Amniotic stem cell (primary cell): ENCODE measurements around the gene BNC1.
"Not testable (repeated sequence)": the region's sequence is repeated elsewhere in the genome, so short reads cannot be mapped to it uniquely, and the experiment has no call there.

Source experiments
- DNase-seq: peaks from one replicate; lab custom pipeline; 2025; lab: John Stamatoyannopoulos, UW

The BNC1 gene

GRCh38 chr15:83293201-83293600 lies 8.7 kb upstream of the BNC1 start:
- no peak for DNase-seq

DNA sequence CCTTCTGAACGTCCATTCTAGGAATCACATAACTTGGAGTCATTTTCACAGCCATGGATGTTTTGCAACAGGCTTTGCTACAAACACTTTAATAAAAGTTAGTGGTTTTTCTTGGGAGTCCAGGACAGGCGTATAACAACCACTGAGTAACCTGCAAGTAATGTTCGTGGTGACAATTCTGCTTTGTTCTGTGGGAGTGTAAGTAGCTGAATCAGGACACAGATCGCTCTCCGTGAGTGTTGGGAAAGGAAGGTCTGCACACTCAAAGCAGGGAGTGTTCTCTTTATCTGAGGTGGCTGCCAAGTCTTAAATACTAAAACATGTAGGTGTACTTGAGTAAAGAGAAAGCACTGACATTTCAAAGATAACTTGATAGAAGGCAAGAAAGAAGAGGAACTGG lies 7.9 kb upstream of the BNC1 start:
- no peak for DNase-seq

GRCh38 chr15:83290236-83290635 lies 5.8 kb upstream of the BNC1 start:
- DNase-seq = no peak

GRCh38 chr15:83289160-83289559 lies 4.7 kb upstream of the BNC1 start:
- no peak for DNase-seq

GRCh38 chr15:83288381-83288801 lies 3.9 kb upstream of the BNC1 start:
- DNase-seq = no peak

GRCh38 chr15:83287541-83288027 lies 3.1 kb upstream of the BNC1 start:
- peak; percentile 85 for DNase-seq

DNA sequence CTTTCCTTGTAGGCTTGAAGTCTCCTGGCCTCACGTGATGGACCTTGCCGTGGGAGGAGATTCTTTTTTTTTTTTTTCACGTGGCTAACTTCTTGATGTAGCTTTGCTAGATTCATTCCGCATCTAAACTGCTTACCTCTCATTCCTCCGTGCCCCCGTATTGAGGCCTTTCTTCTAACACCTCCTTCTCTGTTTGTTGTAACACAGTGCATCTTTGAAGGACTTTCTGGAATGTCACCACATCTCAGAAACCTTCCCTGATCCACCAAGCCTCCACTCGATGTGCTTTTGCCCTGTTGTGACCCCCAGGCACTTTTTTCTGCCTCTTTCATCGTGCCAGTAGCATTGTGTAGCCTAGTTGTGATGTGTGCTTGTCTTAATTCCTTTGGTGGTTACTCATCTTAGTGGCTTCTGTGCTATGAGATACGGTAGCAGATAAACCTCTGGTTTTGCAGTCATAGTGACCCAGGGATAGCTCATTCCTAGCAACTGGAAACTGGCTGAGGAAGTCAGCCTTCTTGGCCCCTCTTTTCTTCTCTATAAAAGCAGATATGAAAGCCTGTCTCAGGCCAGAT lies 1.6 kb upstream of the BNC1 start:
- DNase-seq = no peak

- DNase-seq = no peak
Observed at GRCh38 chr15:83285284-83285978, 967 bp upstream of the BNC1 start.

GRCh38 chr15:83283813-83284558 lies 478 bp downstream of the BNC1 start:
- no peak for DNase-seq

GRCh38 chr15:83283138-83283812 lies 1.2 kb downstream of the BNC1 start:
- no peak for DNase-seq

DNA sequence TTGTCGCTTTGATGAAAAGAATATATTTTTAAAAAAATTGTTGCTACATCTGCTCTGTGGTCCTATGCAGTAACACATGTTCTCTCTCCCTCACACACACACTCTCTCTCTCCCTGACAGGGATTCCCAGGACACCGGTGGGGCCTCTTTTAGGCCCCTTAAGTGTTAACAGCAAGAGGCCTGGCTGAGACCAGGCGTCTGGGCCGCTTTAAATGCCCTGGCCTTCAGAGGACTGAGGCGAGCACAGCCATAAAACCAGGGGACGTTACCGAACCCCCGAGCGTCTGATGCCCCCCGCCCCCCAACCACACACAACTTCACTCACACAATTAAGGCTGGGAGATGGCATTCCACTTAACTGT lies 1.7 kb downstream of the BNC1 start:
- no peak for DNase-seq

DNA sequence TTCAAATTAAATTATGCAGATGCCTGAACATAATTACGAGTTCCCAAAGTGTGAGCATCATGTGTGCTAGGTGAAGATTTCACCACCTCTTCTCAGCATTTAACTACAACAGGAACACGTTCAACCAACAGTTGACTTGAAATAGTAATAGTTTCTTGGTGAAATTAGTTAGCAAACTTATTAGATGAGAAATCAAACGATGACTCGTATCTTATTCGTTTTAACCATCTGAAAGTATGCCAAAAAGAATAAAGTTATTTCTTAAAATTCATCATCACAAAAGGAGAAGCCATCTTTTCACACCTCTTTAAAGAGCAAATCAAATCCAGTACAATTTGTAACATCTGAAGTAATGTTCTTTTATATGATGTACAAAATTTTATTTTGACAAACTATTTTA lies 2.3 kb downstream of the BNC1 start:
- no peak for DNase-seq

GRCh38 chr15:83278191-83278590 lies 6.3 kb downstream of the BNC1 start:
- DNase-seq = no peak

DNA sequence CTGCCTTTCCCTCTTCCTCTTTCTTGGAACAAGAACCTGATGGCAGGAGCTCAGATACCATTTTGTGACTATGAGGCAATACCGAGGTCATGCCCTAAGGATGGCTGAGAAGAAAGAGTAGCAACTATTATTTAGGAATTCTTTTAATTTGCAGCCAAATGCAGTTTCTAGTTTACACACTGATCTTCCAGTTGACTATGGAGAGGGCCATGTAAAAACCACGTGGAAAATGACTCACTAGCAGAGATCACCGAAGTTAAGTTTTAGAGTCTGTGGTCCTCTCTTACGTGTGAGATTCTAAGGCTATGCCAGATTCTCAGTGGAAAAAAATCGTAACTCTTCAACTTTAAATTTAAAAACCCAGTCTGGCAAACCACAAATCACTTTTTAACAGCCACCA lies 7.8 kb downstream of the BNC1 start:
- no peak for DNase-seq

DNA sequence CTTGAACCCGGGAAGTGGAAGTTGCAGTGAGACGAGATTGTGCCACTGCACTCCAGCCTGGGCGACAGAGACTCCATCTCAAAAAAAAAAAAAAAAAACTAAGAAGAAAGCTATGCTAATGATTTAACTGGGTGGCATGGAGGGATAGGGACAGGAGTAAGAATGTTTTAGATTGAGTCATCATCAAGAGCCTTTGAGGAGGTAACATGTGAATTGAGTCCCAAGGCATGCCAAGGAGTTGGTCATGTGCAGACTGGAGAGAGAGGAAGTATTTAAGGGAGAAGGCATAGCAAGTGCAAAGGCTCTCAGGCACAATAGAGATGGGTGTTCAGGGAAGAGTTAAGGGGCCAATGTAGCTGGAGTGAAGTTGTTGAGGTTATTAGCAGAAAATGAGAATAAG lies 9.1 kb downstream of the BNC1 start:
- DNase-seq = no peak

GRCh38 chr15:83270176-83270575 lies 14.3 kb downstream of the BNC1 start:
- DNase-seq = no peak

- DNase-seq = no peak
Observed at GRCh38 chr15:83268147-83268546, 16.3 kb downstream of the BNC1 start.

- DNase-seq = no peak
Observed at GRCh38 chr15:83262594-83263315, 21.7 kb downstream of the BNC1 start.

DNA sequence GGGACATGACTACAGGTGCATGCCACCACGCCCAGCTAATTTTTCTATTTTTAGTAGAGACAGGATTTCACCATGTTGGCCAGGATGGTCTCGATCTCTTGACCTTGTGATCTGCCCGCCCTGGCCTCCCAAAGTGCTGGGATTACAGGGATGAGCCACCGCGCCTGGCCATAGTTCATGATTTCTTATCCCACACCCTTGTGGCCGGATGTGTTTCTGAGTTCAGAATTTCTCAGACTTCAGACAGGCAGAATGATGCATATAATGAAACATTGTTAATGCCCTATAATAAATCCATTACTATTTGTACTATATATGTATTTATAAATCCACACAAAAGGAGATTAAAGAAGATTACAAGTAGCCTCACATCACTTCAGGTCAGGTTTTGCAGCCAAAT lies 22.3 kb downstream of the BNC1 start:
- DNase-seq = not testable (repeated sequence)

DNA sequence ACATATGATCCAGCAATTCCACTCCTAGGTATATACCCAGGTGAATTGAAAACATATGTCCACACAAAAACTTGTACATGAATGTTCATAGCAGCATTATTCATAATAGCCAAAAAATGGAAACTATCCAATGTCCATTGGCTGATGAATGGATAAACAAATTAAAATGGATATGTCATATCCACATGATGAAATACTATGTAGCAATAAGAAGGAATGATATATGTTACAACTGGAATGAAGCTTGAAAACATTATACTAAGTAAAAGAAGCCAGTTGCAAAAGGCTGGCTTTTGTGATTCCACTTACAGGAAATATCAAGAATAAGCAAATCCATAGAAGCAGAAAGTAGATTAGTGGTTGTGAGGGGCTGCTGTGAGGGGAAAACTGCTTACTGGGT lies 33.7 kb downstream of the BNC1 start:
- no peak for DNase-seq

GRCh38 chr15:83249030-83249343 lies 35.5 kb downstream of the BNC1 start:
- DNase-seq = no peak
